Measurements from ENCODE around the gene ETF1. TPM values are rescaled to one million over a fixed set of nuclear protein-coding genes. Genes with fewer than 3 reads are reported as not detected.

ETF1 gene
- total RNA-seq, 6 donors from 2014 or later: 22.0 to 147 (median 92.4) TPM

DNA sequence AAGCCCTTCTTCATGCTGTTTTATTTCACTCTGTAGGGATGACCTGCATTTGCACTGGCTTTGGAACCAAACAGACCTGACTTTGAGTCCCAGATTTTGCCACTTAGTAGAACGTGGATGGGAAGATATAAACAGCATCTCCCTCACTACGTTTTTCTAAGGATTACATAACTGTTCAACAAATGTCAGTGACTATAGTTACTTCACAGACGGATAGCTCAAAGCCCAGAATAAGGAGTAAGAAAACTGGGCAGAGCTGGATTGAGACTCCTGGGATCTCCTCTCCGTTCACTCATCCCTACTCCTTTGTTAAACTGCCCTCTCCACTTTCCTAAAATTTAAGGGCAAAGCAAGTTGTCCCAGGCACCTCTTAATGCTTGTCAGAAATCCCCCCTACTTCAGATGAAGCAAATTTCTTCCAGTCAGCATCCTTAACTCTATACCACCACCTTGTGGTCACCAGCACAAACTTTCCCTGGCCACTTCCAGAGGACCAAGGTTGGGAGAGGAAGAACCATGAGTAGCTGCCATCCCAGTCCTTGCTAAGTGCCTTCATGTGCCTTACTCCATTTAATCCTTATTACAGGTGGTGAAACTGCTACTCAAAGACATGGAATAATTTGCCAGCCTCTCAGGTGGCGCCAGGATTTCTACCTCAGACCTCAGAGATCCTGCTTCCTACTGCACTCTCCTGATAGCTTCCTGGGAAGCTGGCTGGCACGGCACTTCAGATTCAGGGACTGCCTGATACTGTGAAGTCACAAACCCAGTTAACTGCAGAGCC is 39.4 kb downstream of the ETF1 start:
- Histone ChIP-seq H3K36me3 (peaks cover 0 to 24% (median 17%) of the 10 kb centered on the region in 4 donors), H3K4me3 (no peak overlapping the region), H3K4me1 (peaks cover 0 to 10% (median 6%) of the 10 kb centered on the region in 4 donors), H3K27me3 (no peaks in the 10 kb centered on the region), H3K27ac (peak overlapping the region in 1 of 4 donors; percentile 13), H3K9me3 (no peaks in the 10 kb centered on the region)
- DNase-seq (peak in 1 of 2 donors; percentile 50), ATAC-seq (ENCODE audit: low FRiP score in 2 of 2) (peak; percentile 78 to 86)
- TF ChIP-seq CTCF (IDR thresholded peaks at IDR 0.05) (peak; percentile 50 to 83 (median 70)), EP300 (IDR thresholded peaks at IDR 0.05) (no peak)
- 34 to 36% methylated on average over 6 of the region's 6 CpGs for WGBS, 2 donors

DNA sequence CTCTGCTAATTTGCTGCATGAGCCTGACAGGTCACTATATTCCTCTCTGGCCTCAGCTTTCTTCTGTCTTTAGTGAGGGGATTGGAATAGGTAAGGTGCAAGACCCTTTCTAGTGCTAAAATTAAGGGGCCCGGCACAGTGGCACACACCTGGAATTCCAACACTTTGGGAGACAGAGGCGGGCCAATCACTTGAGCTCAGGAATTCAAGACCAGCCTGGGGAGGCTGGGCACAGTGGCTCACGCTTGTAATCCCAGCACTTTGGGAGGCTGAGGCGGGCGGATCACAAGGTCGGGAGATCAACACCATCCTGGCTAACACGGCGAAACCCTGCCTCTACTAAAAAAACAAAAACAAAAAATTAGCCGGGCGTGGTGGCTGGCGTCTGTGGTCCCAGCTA is 40.5 kb downstream of the ETF1 start:
- H3K4me1 ChIP-seq: peaks cover 0 to 10% (median 4%) of the 10 kb centered on the region in 4 donors
- H3K36me3 ChIP-seq: peaks cover 0 to 13% (median 7%) of the 10 kb centered on the region in 4 donors
- no peak for DNase-seq
- TF ChIP-seq POLR2A (IDR thresholded peaks at IDR 0.05) (no peak), POLR2AphosphoS5 (IDR thresholded peaks at IDR 0.05) (no peak), EP300 (IDR thresholded peaks at IDR 0.05) (no peak), CTCF (IDR thresholded peaks at IDR 0.05) (no peak)
- H3K4me3 ChIP-seq: no peak overlapping the region
- H3K27ac ChIP-seq: no peak overlapping the region
- no peak for ATAC-seq (ENCODE audit: low FRiP score in 2 of 2)
- H3K9me3 ChIP-seq: no peaks in the 10 kb centered on the region
- WGBS, 2 donors: 73 to 75% methylated on average over 11 of the region's 11 CpGs
- no peaks in the 10 kb centered on the region for H3K27me3 ChIP-seq

DNA sequence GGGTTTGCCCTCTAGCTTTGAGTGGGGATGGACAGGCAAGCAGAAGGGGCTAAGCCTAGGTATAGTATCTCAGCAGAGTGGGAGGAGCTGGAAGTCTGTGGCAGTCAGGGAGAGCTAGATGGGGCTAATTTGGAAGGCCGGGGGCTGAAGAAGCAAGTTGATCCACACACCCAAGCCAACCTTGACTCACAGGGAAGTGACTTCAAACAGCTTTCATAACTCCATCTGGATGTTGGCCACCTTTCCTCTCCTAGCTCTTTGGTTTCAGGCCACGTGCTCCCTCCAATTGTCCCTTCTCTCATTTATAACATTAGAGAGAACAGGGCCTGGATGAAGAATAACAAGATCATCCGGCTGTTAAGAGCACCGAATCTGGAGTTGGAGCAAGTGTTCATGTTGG is 40.9 kb downstream of the ETF1 start:
- DNase-seq: no peak
- H3K27ac ChIP-seq: no peak overlapping the region
- no peaks in the 10 kb centered on the region for H3K27me3 ChIP-seq

DNA sequence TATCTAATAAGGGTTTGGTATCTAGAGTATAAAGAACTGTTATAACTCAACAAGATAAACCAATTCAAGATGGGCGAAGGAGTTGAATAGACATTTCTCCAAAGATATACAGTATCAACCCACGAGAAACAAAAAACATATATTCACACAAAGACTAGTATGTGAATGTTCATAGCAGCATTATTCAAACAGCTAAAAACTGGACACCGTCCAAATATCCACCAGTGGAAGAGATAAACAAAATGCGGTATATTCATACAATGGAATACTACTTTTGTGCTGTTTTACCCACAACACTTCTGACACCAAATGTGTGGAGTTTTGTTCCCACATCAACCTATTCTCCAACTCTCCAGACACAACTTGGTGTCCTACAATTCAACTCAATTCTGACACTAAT is 44.7 kb downstream of the ETF1 start:
- ATAC-seq (ENCODE audit: low FRiP score in 2 of 2): no peak
- 62 to 67% methylated on average over 4 of the region's 4 CpGs for WGBS, 2 donors

More for the DNA sequence above, 40.9 kb downstream of the ETF1 start:
- Histone ChIP-seq H3K4me3 (no peak overlapping the region), H3K9me3 (no peaks in the 10 kb centered on the region), H3K4me1 (peaks cover 0 to 8% (median 4%) of the 10 kb centered on the region in 4 donors), H3K36me3 (peaks cover 0 to 9% (median 4%) of the 10 kb centered on the region in 4 donors)
- TF ChIP-seq EP300 (IDR thresholded peaks at IDR 0.05): no peak
- no peak for TF ChIP-seq POLR2AphosphoS5 (IDR thresholded peaks at IDR 0.05)
- WGBS, 2 donors: 74 to 78% methylated on average over 4 of the region's 4 CpGs
- ATAC-seq (ENCODE audit: low FRiP score in 2 of 2): no peak

DNA sequence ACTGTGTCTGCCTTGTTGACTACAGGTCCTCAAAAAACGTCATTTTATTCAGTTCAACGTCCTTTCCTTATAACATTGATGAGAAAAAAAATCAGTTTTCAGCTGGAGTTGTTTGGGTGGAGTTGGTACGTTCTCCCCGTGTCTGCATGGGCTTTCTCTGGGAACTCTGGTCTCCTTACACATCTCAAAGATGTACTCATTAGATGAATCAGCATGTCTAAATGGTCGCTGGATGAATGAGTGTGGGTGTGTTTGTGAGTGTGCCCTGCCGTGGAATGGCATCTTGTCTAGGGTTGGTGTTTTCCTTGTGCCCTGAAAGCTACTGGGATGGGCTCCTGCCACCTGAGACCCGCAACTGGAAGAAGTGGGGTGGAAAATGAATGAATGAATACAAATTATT is 47.7 kb downstream of the ETF1 start:
- WGBS, 2 donors: 81 to 84% methylated on average over 7 of the region's 7 CpGs
- H3K4me3 ChIP-seq: no peak overlapping the region

More for the DNA sequence above, 44.7 kb downstream of the ETF1 start:
- Histone ChIP-seq H3K27ac (no peak overlapping the region), H3K27me3 (no peaks in the 10 kb centered on the region), H3K4me1 (no peaks in the 10 kb centered on the region), H3K9me3 (no peaks in the 10 kb centered on the region), H3K36me3 (no peaks in the 10 kb centered on the region), H3K4me3 (no peak overlapping the region)
- no peak for TF ChIP-seq POLR2A (IDR thresholded peaks at IDR 0.05)
- TF ChIP-seq CTCF (IDR thresholded peaks at IDR 0.05): no peak
- TF ChIP-seq EP300 (IDR thresholded peaks at IDR 0.05): no peak
- TF ChIP-seq POLR2AphosphoS5 (IDR thresholded peaks at IDR 0.05): no peak
- no peak for DNase-seq

More for the DNA sequence above, 47.7 kb downstream of the ETF1 start:
- Histone ChIP-seq H3K36me3 (no peaks in the 10 kb centered on the region), H3K4me1 (peaks cover 14 to 20% (median 17%) of the 10 kb centered on the region in 4 donors), H3K27me3 (no peaks in the 10 kb centered on the region), H3K9me3 (no peaks in the 10 kb centered on the region), H3K27ac (no peak overlapping the region)
- no peak for DNase-seq
- TF ChIP-seq EP300 (IDR thresholded peaks at IDR 0.05) (no peak), POLR2AphosphoS5 (IDR thresholded peaks at IDR 0.05) (no peak), POLR2A (IDR thresholded peaks at IDR 0.05) (no peak), CTCF (IDR thresholded peaks at IDR 0.05) (no peak)
- ATAC-seq (ENCODE audit: low FRiP score in 2 of 2): no peak
